Measurements from ENCODE around the gene CCM2L.

CCM2L gene

GRCh38 chr20:32062776-32063170 is 52.5 kb downstream of the CCM2L start:
- no peak for DNase-seq

GRCh38 chr20:32063695-32064094 is 53.5 kb downstream of the CCM2L start:
- DNase-seq = no peak

- DNase-seq = no peak
Measured at GRCh38 chr20:32064667-32065066, 54.4 kb downstream of the CCM2L start.

GRCh38 chr20:32067234-32067821 is 57.1 kb downstream of the CCM2L start:
- no peak for DNase-seq

GRCh38 chr20:32068174-32068573 is 57.9 kb downstream of the CCM2L start:
- no peak for DNase-seq

- no peak for DNase-seq
Measured at GRCh38 chr20:32069711-32070110, 59.5 kb downstream of the CCM2L start.

- DNase-seq = no peak
Measured at GRCh38 chr20:32070282-32070681, 60.0 kb downstream of the CCM2L start.

GRCh38 chr20:32070690-32071213 is 60.5 kb downstream of the CCM2L start:
- no peak for DNase-seq

GRCh38 chr20:32071395-32072167 is 61.3 kb downstream of the CCM2L start:
- DNase-seq = no peak

GRCh38 chr20:32072168-32072750 is 62.0 kb downstream of the CCM2L start:
- no peak for DNase-seq

GRCh38 chr20:32075534-32075933 is 65.3 kb downstream of the CCM2L start:
- DNase-seq = no peak

GRCh38 chr20:32077190-32077589 is 67.0 kb downstream of the CCM2L start:
- no peak for DNase-seq

GRCh38 chr20:32078322-32078721 is 68.1 kb downstream of the CCM2L start:
- DNase-seq = no peak

GRCh38 chr20:32078791-32079190 is 68.6 kb downstream of the CCM2L start:
- no peak for DNase-seq

- DNase-seq = no peak
Measured at GRCh38 chr20:32079655-32080109, 69.4 kb downstream of the CCM2L start.

GRCh38 chr20:32080783-32081182 is 70.5 kb downstream of the CCM2L start:
- DNase-seq = no peak
